22Rv1 (cell line): ENCODE results near the gene ZNF76.

Experiments
- CTCF ChIP-seq: fragments of 450-650 bp; IDR thresholded peaks from 2 replicates; pipeline ENCODE4 v1.5.1; 2017; ENCODE audit warnings: mild to moderate bottlenecking
- ZFX ChIP-seq: fragments of 450-650 bp; IDR thresholded peaks from 2 replicates; pipeline ENCODE4 v1.6.1; 2017; ENCODE audit warnings: antibody characterized with exemption, borderline replicate concordance

- TF ChIP-seq CTCF (no peak), ZFX (no peak)
These were observed 42.4 kb upstream of the ZNF76 start for GRCh38 chr6:35216851-35217811.
